HG03196 (cell line): ENCODE data around the gene TRAPPC11.
"Not testable (repeated sequence)": the region's sequence is repeated elsewhere in the genome, so short reads cannot be mapped to it uniquely, and the experiment has no call there.

Source experiments
- ATAC-seq: cut with Tn5 transposase; IDR thresholded peaks from one replicate; pipeline ENCODE4 v1.9.1; 2021; ENCODE audit not compliant: unreplicated experiment

The TRAPPC11 gene

DNA sequence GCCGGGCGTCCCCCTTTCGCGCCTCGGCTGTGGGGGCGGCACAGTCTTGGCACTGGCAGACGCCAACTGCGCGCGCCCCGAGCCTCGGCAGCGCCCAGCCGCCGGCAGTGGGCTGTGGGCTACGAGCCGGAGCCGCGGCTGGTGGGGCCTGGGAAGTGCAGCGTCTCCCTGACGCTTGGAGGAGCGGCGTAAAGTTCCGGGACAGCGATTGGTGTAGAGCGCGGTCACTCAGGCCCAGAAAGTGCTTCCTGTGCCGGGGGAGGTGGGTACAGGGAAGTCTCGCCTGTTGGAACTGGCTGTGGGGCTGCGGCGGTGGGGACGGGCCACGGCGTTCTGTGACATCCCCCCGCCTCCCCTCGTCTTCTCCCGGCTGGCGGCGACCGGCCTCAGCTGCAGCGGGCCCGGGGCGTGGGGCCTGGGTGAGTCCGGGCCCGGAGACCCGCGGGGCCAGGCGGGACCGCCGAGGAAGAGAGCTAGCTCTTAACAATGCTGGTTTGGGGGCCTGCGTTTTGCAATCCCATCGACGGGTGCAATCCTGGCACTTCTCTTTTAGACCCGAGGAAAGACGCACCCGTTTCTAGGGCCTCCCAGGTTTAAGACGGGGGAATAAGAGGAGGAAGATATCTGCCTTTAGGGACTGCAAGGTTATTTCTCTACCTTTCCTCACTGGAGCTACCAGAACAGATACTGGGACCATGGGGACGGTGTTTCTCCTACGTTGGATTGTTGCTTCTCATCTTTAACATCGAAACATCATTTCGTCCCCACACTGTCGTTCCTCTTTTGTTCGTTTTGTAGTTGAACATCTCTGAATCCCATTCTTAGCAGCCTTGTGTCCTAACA lies at the start of gene TRAPPC11, which contains the start of gene RWDD4:
Gene TRAPPC11, plus strand, starts transcription at position 265 of the 843 bp plus-strand sequence. CDS start 4,575 bp downstream, outside the sequence.
Gene RWDD4, minus strand, starts transcription at position 157 of the 843 bp plus-strand sequence. CDS start 233 bp downstream, outside the sequence.
- peak; percentile 99 for ATAC-seq

GRCh38 chr4:183610033-183610432 lies 49.1 kb upstream of the TRAPPC11 start:
- ATAC-seq: no peak

DNA sequence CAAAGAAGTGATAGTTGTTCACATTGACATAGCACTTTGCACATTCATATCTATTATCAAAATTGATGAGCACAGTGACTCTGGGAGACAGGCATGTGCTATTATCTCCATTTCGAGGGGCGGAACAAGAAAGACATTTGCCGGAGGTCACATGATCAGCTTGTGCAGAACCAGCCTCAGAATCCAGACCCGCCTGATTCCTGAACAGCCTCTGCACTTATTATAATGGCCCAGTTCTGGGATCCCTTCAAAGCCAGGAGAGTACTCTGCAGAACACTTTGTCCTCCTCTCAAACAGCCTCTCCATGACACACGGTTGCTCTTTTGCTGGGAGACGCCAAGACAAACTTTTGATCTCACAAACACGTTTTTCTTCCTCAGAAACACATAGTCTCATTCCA lies 48.5 kb upstream of the TRAPPC11 start:
- no peak for ATAC-seq

- no peak for ATAC-seq
These were observed 47.8 kb upstream of the TRAPPC11 start for GRCh38 chr4:183611210-183611830.

DNA sequence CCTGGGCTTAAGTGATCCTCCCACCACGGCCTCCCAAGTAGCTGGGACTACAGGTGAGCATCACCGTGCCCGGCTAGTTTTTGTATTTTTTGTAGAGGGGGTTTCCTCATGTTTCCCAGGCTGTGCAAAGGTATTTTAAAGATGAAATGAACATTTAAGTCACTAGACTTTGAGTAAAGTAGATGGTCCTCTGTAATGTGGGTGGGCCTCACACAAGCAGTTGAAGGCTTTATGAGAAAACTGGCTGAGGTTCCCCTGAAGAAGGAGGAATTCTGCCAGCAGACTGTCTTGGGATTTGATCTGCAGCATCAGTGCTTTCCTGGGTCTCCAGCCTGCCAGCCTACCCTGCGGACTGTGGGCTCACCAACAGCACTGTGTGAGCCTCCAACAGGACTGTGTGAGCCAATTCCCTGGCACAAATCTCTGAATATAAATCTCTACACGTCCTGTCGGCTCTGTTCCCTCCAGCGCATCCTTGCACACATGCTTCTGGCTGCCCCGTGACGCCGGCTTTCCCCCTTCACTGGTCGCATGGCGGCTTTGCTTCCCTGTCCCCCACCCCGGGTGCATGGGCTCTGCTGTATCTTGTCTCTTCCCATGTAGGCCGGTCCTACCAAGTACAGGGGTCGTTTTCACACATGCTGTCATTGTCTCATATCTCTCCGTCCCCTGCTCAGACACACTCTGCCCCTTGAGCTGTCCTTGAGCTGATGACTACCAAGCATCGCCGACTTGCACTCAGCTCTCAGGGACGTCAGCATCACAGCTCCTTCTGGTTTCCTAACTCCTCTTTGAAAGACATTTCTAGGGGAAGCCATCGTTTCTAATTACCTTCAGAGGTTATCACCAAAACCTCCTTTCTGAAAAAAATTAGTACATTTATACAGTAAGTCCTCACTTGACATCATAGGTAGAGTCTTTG lies 46.5 kb upstream of the TRAPPC11 start:
- ATAC-seq: no peak

GRCh38 chr4:183617075-183617474 lies 42.0 kb upstream of the TRAPPC11 start:
- no peak for ATAC-seq

DNA sequence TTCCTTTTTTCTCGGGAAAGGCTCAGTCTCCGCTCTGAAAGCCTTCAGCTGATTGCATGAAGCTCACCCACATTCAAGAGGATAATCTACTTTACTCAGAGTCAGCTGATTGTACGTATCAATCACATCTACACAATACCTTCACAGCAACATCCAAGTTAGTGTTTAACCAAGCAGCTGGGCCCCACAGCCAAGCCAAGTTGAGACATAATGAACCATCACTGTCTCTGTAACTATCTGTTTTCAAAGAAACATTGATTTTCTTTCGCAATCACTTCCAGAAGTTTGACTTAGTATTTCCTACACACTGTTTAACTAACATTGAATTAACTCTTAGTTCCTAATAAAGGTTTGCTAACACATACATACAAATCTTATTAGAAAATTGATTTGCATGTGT lies 40.4 kb upstream of the TRAPPC11 start:
- no peak for ATAC-seq

GRCh38 chr4:183620421-183620820 lies 38.7 kb upstream of the TRAPPC11 start:
- no peak for ATAC-seq

GRCh38 chr4:183621875-183622274 lies 37.2 kb upstream of the TRAPPC11 start:
- ATAC-seq: no peak

DNA sequence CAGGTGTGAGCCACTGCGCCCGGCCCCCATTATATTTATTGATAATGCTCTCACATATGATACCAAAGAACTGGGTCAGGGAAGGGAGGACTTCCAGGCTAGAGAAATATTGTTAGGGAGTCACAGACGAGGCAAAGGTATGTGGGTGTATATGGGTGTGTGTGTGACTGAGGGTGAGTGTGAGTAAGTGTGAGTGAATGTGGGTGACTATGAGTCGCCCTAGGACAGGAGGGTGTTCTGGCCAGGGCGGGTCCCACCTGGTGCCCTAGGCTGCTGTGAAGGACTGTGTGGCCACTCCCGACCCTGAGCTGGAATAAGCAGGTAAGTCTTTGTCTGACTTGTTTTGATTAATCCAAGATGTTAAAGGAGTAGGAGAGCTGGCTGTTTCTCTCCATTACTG lies 34.5 kb upstream of the TRAPPC11 start:
- no peak for ATAC-seq

DNA sequence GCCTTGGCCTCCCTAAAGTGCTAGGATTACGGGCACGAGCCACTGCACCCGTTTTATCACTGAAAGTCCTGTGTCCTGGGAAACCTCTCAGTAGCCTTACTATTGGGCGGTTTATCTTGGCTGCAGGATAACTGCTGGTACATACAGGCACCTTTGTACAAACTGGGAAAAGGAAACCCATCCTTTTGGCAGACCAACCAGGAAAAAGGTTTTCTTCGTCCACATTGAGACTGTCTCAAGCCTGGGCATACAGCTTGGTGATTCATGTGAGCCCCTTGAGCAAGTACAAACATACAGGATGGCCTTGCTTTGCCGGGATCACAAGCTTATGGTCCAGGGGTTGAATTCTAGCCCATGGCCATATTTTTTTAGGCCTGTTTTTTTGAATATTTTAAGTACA lies 32.9 kb upstream of the TRAPPC11 start:
- ATAC-seq: no peak

DNA sequence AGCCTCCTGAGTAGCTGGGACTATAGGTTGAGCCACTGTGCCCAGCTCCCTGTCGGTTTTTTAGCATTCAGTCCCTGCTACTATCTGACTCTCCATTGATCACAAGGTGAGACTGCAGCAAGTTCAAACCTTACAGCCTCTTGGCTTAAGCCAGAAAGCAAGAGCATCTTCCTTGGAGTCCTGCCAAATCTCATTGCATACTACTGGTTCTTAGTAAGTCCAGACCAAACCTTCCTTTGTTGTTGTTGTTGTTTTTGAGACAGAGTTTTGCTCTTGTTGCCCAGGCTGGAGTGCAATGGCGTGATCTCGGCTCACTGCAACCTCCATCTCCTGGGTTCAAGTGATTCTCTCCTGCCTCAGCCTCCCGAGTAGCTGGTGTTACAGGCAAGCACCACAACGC lies 31.8 kb upstream of the TRAPPC11 start:
- ATAC-seq: not testable (repeated sequence)

- ATAC-seq: no peak
These were observed 31.0 kb upstream of the TRAPPC11 start for GRCh38 chr4:183627979-183628588.

DNA sequence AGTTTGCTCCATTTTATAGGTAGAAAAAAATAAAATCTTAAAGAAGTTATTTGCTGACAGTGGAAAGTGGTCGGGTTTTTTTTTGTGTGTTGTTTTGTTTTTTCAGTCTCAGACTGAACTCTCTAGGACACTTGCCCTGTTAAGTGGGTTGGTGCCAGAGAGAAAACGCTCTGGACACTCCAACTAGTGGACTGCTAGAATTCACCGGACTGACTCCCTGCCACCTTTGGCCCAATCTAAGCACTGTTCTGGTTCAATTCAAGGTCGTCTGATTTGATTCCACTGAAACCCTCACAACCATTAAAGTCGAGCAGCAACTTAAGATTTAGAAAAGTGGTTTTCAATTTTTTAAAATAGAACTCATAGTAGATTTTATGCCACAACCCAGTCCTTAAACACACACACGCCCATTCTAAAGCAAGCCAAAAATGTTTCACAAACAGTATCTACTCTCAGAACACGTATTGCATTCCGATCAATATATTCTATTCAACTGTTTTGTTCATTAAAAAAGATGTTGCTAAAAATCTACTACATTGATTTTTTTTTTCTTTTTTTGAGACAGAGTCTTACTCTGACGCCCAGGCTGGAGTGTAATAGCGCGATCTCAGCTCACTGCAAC lies 27.4 kb upstream of the TRAPPC11 start:
- no peak for ATAC-seq

- no peak for ATAC-seq
These were observed 26.4 kb upstream of the TRAPPC11 start for GRCh38 chr4:183632689-183633088.

- no peak for ATAC-seq
These were observed 25.4 kb upstream of the TRAPPC11 start for GRCh38 chr4:183633476-183634400.

DNA sequence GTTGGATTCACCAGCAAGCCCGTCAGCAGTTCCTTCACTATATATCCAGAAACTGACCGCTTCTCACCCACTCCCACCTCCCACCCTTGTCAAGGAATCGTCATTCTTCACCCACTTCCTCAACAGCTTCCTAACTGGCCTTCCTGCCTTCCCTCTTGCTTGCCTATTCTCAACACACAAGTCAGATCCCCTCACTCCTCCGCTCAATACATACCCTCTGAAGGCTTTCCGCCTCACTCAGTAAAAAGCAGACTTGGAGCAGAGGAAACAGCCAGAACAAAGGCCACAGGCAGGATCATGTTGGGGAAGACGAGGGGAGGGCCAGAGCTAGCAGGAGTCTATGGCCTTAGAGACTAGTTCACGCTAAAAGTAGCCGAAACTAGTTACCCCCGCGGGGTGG lies 23.8 kb upstream of the TRAPPC11 start:
- no peak for ATAC-seq

DNA sequence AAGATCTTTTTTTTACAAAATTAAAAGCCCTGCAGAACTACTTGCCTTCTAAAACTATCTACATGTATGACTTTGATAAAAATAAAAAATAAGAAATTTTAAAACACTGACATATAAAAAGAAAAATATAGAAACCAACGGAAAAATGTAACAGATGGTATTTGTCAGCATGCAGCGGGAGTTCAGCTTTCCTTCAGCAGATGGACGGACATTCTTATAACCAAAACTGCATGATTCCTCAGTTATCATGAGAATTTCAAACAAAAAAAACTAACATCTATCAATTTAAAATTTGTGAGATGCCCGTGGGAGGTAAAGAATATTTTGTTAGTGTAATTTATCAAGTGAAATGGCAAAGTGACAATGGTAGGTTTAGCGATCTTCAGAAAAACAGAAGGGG lies 23.4 kb upstream of the TRAPPC11 start:
- no peak for ATAC-seq

DNA sequence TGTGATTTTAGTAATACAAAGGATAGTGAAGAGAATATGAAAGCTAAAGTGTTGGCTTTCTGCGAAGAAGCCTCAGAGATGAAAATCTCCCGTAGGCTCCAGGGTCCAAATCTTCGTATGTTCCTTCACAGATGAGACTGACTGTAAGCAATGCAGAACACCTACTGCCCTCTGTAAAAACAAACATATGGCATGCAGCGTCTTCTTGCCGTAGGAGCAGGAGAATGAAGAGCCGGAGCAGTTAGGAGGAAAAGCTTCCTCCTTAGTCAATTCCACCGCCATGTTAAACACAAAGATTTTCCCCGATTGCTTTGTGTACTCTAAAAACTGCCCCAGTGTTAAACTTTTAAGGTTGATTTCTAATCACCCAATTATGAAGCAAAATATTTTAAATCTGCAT lies 22.6 kb upstream of the TRAPPC11 start:
- no peak for ATAC-seq
